HL-60 (cell line): ENCODE data around the gene RPS23.

Source experiments
- SPI1 ChIP-seq: IDR thresholded peaks from 2 replicates; pipeline ENCODE4 v1.6.1; 2012; ENCODE audit warnings: low read depth, mild to moderate bottlenecking, borderline replicate concordance
- TF ChIP-seq, protein P1 (sequence below): IDR thresholded peaks from one replicate; pipeline ENCODE4 v1.5.1; 2011; ENCODE audit warnings: low read length, control low read depth, inconsistent platforms; ENCODE audit not compliant: insufficient read depth

DNA sequence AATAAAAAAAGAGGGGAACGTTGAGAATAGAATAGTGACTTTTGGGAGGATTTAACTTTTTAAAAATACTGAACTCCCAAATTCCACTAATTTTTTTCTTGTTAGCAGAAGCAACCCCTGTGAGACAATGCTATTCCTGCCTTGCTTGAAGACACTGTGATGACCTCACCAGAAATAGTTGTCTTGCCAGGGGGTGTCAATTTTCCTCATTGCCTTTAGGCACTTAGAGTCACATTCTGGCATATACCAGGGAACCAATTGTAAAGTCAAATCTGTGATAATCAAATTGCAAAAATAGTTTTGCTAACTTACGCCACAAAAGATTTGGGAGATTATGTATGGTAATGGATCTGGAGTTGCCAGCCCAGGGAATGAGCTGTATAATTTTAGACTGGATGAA, 42.8 kb upstream of the RPS23 start:
- TF ChIP-seq, protein P1, sequence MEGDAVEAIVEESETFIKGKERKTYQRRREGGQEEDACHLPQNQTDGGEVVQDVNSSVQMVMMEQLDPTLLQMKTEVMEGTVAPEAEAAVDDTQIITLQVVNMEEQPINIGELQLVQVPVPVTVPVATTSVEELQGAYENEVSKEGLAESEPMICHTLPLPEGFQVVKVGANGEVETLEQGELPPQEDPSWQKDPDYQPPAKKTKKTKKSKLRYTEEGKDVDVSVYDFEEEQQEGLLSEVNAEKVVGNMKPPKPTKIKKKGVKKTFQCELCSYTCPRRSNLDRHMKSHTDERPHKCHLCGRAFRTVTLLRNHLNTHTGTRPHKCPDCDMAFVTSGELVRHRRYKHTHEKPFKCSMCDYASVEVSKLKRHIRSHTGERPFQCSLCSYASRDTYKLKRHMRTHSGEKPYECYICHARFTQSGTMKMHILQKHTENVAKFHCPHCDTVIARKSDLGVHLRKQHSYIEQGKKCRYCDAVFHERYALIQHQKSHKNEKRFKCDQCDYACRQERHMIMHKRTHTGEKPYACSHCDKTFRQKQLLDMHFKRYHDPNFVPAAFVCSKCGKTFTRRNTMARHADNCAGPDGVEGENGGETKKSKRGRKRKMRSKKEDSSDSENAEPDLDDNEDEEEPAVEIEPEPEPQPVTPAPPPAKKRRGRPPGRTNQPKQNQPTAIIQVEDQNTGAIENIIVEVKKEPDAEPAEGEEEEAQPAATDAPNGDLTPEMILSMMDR: no peak
- no peak for TF ChIP-seq SPI1
